Measurements from ENCODE around the gene PLCE1. TPM values are rescaled to one million over a fixed set of nuclear protein-coding genes. Genes with fewer than 3 reads are reported as not detected.

PLCE1 gene
- total and polyA plus RNA-seq, 2 donors: 0.71 to 1.2 TPM

- Histone ChIP-seq H3K36me3 (ENCODE audit: control insufficient read depth in 2 of 2, insufficient read depth in 2 of 2, low read length in 1 of 2) (no peaks in the 10 kb centered on the region), H3K9me3 (ENCODE audit: control insufficient read depth in 2 of 2, insufficient read depth in 1 of 2, low read length in 1 of 2) (no peaks in the 10 kb centered on the region), H3K4me3 (ENCODE audit: low read length in 2 of 2) (no peak overlapping the region), H3K27ac (ENCODE audit: low read depth in 1 of 2, low read length in 1 of 2) (no peak overlapping the region), H3K27me3 (ENCODE audit: control insufficient read depth in 2 of 2, insufficient read depth in 1 of 2, low read length in 1 of 2) (no peaks in the 10 kb centered on the region), H3K4me1 (ENCODE audit: control insufficient read depth in 2 of 2, insufficient read depth in 2 of 2, low read length in 2 of 2) (no peaks in the 10 kb centered on the region)
- no peak for DNase-seq (ENCODE audit: low read depth in 6 of 9, low spot score in 9 of 9)
- WGBS: 96% methylated on average over 1 of the region's 1 CpG
Measured at GRCh38 chr10:94025806-94026205, 32.1 kb downstream of the PLCE1 start.

GRCh38 chr10:94027197-94027596 lies 33.5 kb downstream of the PLCE1 start:
- Histone ChIP-seq H3K27me3 (ENCODE audit: control insufficient read depth in 2 of 2, insufficient read depth in 1 of 2, low read length in 1 of 2) (no peaks in the 10 kb centered on the region), H3K4me1 (ENCODE audit: control insufficient read depth in 2 of 2, insufficient read depth in 2 of 2, low read length in 2 of 2) (no peaks in the 10 kb centered on the region), H3K27ac (ENCODE audit: low read depth in 1 of 2, low read length in 1 of 2) (no peak overlapping the region), H3K4me3 (ENCODE audit: low read length in 2 of 2) (no peak overlapping the region), H3K9me3 (ENCODE audit: control insufficient read depth in 2 of 2, insufficient read depth in 1 of 2, low read length in 1 of 2) (no peaks in the 10 kb centered on the region), H3K36me3 (ENCODE audit: control insufficient read depth in 2 of 2, insufficient read depth in 2 of 2, low read length in 1 of 2) (no peaks in the 10 kb centered on the region)
- no peak for DNase-seq (ENCODE audit: low read depth in 6 of 9, low spot score in 9 of 9)
- 94% methylated on average over 2 of the region's 2 CpGs for WGBS

- no peaks in the 10 kb centered on the region for H3K27me3 ChIP-seq (ENCODE audit: control insufficient read depth in 2 of 2, insufficient read depth in 1 of 2, low read length in 1 of 2)
- DNase-seq (ENCODE audit: low read depth in 6 of 9, low spot score in 9 of 9): no peak
- H3K4me3 ChIP-seq (ENCODE audit: low read length in 2 of 2): no peak overlapping the region
- no peaks in the 10 kb centered on the region for H3K36me3 ChIP-seq (ENCODE audit: control insufficient read depth in 2 of 2, insufficient read depth in 2 of 2, low read length in 1 of 2)
- no peaks in the 10 kb centered on the region for H3K9me3 ChIP-seq (ENCODE audit: control insufficient read depth in 2 of 2, insufficient read depth in 1 of 2, low read length in 1 of 2)
- no peak overlapping the region for H3K27ac ChIP-seq (ENCODE audit: low read depth in 1 of 2, low read length in 1 of 2)
- H3K4me1 ChIP-seq (ENCODE audit: control insufficient read depth in 2 of 2, insufficient read depth in 2 of 2, low read length in 2 of 2): no peaks in the 10 kb centered on the region
Measured at GRCh38 chr10:94029955-94030354, 36.2 kb downstream of the PLCE1 start.

- Histone ChIP-seq H3K27me3 (ENCODE audit: control insufficient read depth in 2 of 2, insufficient read depth in 1 of 2, low read length in 1 of 2) (no peaks in the 10 kb centered on the region), H3K36me3 (ENCODE audit: control insufficient read depth in 2 of 2, insufficient read depth in 2 of 2, low read length in 1 of 2) (no peaks in the 10 kb centered on the region), H3K4me3 (ENCODE audit: low read length in 2 of 2) (no peak overlapping the region), H3K4me1 (ENCODE audit: control insufficient read depth in 2 of 2, insufficient read depth in 2 of 2, low read length in 2 of 2) (no peaks in the 10 kb centered on the region), H3K9me3 (ENCODE audit: control insufficient read depth in 2 of 2, insufficient read depth in 1 of 2, low read length in 1 of 2) (no peaks in the 10 kb centered on the region), H3K27ac (ENCODE audit: low read depth in 1 of 2, low read length in 1 of 2) (no peak overlapping the region)
- WGBS: 93% methylated on average over 3 of the region's 3 CpGs
- no peak for DNase-seq (ENCODE audit: low read depth in 6 of 9, low spot score in 9 of 9)
Measured at GRCh38 chr10:94035982-94036765, 42.4 kb downstream of the PLCE1 start.

- Histone ChIP-seq H3K4me1 (ENCODE audit: control insufficient read depth in 2 of 2, insufficient read depth in 2 of 2, low read length in 2 of 2) (no peaks in the 10 kb centered on the region), H3K9me3 (ENCODE audit: control insufficient read depth in 2 of 2, insufficient read depth in 1 of 2, low read length in 1 of 2) (no peaks in the 10 kb centered on the region), H3K36me3 (ENCODE audit: control insufficient read depth in 2 of 2, insufficient read depth in 2 of 2, low read length in 1 of 2) (no peaks in the 10 kb centered on the region), H3K27me3 (ENCODE audit: control insufficient read depth in 2 of 2, insufficient read depth in 1 of 2, low read length in 1 of 2) (no peaks in the 10 kb centered on the region), H3K4me3 (ENCODE audit: low read length in 2 of 2) (no peak overlapping the region), H3K27ac (ENCODE audit: low read depth in 1 of 2, low read length in 1 of 2) (no peak overlapping the region)
- no peak for DNase-seq (ENCODE audit: low read depth in 6 of 9, low spot score in 9 of 9)
- WGBS: 67% methylated on average over 1 of the region's 1 CpG
Measured at GRCh38 chr10:94036766-94037033, 43.0 kb downstream of the PLCE1 start.

- WGBS: 78% methylated on average over 3 of the region's 3 CpGs
- DNase-seq (ENCODE audit: low read depth in 6 of 9, low spot score in 9 of 9): no peak
- Histone ChIP-seq H3K4me3 (ENCODE audit: low read length in 2 of 2) (no peak overlapping the region), H3K27ac (ENCODE audit: low read depth in 1 of 2, low read length in 1 of 2) (no peak overlapping the region), H3K27me3 (ENCODE audit: control insufficient read depth in 2 of 2, insufficient read depth in 1 of 2, low read length in 1 of 2) (no peaks in the 10 kb centered on the region), H3K36me3 (ENCODE audit: control insufficient read depth in 2 of 2, insufficient read depth in 2 of 2, low read length in 1 of 2) (no peaks in the 10 kb centered on the region), H3K4me1 (ENCODE audit: control insufficient read depth in 2 of 2, insufficient read depth in 2 of 2, low read length in 2 of 2) (no peaks in the 10 kb centered on the region), H3K9me3 (ENCODE audit: control insufficient read depth in 2 of 2, insufficient read depth in 1 of 2, low read length in 1 of 2) (no peaks in the 10 kb centered on the region)
Measured at GRCh38 chr10:94037286-94037685, 43.6 kb downstream of the PLCE1 start.

- Histone ChIP-seq H3K9me3 (ENCODE audit: control insufficient read depth in 2 of 2, insufficient read depth in 1 of 2, low read length in 1 of 2) (no peaks in the 10 kb centered on the region), H3K27me3 (ENCODE audit: control insufficient read depth in 2 of 2, insufficient read depth in 1 of 2, low read length in 1 of 2) (no peaks in the 10 kb centered on the region), H3K4me1 (ENCODE audit: control insufficient read depth in 2 of 2, insufficient read depth in 2 of 2, low read length in 2 of 2) (no peaks in the 10 kb centered on the region), H3K36me3 (ENCODE audit: control insufficient read depth in 2 of 2, insufficient read depth in 2 of 2, low read length in 1 of 2) (no peaks in the 10 kb centered on the region), H3K27ac (ENCODE audit: low read depth in 1 of 2, low read length in 1 of 2) (no peak overlapping the region), H3K4me3 (ENCODE audit: low read length in 2 of 2) (no peak overlapping the region)
- WGBS: 69% methylated on average over 4 of the region's 4 CpGs
- no peak for DNase-seq (ENCODE audit: low read depth in 6 of 9, low spot score in 9 of 9)
Measured at GRCh38 chr10:94038024-94038423, 44.3 kb downstream of the PLCE1 start.

- H3K27ac ChIP-seq (ENCODE audit: low read depth in 1 of 2, low read length in 1 of 2): no peak overlapping the region
- no peak overlapping the region for H3K4me3 ChIP-seq (ENCODE audit: low read length in 2 of 2)
- no peaks in the 10 kb centered on the region for H3K36me3 ChIP-seq (ENCODE audit: control insufficient read depth in 2 of 2, insufficient read depth in 2 of 2, low read length in 1 of 2)
- H3K9me3 ChIP-seq (ENCODE audit: control insufficient read depth in 2 of 2, insufficient read depth in 1 of 2, low read length in 1 of 2): no peaks in the 10 kb centered on the region
- no peaks in the 10 kb centered on the region for H3K27me3 ChIP-seq (ENCODE audit: control insufficient read depth in 2 of 2, insufficient read depth in 1 of 2, low read length in 1 of 2)
- no peaks in the 10 kb centered on the region for H3K4me1 ChIP-seq (ENCODE audit: control insufficient read depth in 2 of 2, insufficient read depth in 2 of 2, low read length in 2 of 2)
- 96% methylated on average over 4 of the region's 4 CpGs for WGBS
- DNase-seq (ENCODE audit: low read depth in 6 of 9, low spot score in 9 of 9): no peak
Measured at GRCh38 chr10:94041206-94041605, 47.5 kb downstream of the PLCE1 start.

- no peaks in the 10 kb centered on the region for H3K4me1 ChIP-seq (ENCODE audit: control insufficient read depth in 2 of 2, insufficient read depth in 2 of 2, low read length in 2 of 2)
- no peak for DNase-seq (ENCODE audit: low read depth in 6 of 9, low spot score in 9 of 9)
- H3K36me3 ChIP-seq (ENCODE audit: control insufficient read depth in 2 of 2, insufficient read depth in 2 of 2, low read length in 1 of 2): no peaks in the 10 kb centered on the region
- no peak overlapping the region for H3K27ac ChIP-seq (ENCODE audit: low read depth in 1 of 2, low read length in 1 of 2)
- H3K27me3 ChIP-seq (ENCODE audit: control insufficient read depth in 2 of 2, insufficient read depth in 1 of 2, low read length in 1 of 2): no peaks in the 10 kb centered on the region
- no peaks in the 10 kb centered on the region for H3K9me3 ChIP-seq (ENCODE audit: control insufficient read depth in 2 of 2, insufficient read depth in 1 of 2, low read length in 1 of 2)
- 78% methylated on average over 3 of the region's 3 CpGs for WGBS
- no peak overlapping the region for H3K4me3 ChIP-seq (ENCODE audit: low read length in 2 of 2)
Measured at GRCh38 chr10:94042001-94042833, 48.5 kb downstream of the PLCE1 start.
